GM19035 (cell line): Measurements from ENCODE around the gene SLC39A13.

ENCODE experiments used
- ATAC-seq: cut with Tn5 transposase; IDR thresholded peaks from one replicate; pipeline ENCODE4 v1.9.1; 2021; ENCODE audit not compliant: unreplicated experiment

The SLC39A13 gene

GRCh38 chr11:47383071-47383470 is 25.3 kb upstream of the SLC39A13 start:
- ATAC-seq, result no peak

GRCh38 chr11:47384498-47384897 is 23.9 kb upstream of the SLC39A13 start:
- no peak for ATAC-seq

- ATAC-seq, result no peak
Observed at GRCh38 chr11:47387944-47388696, 20.3 kb upstream of the SLC39A13 start.

- no peak for ATAC-seq
Observed at GRCh38 chr11:47388697-47389576, 19.5 kb upstream of the SLC39A13 start.

GRCh38 chr11:47389577-47390421 is 18.6 kb upstream of the SLC39A13 start:
- no peak for ATAC-seq

GRCh38 chr11:47390422-47390760 is 18.0 kb upstream of the SLC39A13 start:
- no peak for ATAC-seq

GRCh38 chr11:47391077-47391583 is 17.3 kb upstream of the SLC39A13 start:
- no peak for ATAC-seq

- ATAC-seq, result no peak
Observed at GRCh38 chr11:47391711-47392432, 16.5 kb upstream of the SLC39A13 start.

GRCh38 chr11:47392546-47393162 is 15.7 kb upstream of the SLC39A13 start:
- ATAC-seq, result no peak

- ATAC-seq, result no peak
Observed at GRCh38 chr11:47393163-47394049, 15.0 kb upstream of the SLC39A13 start.

- no peak for ATAC-seq
Observed at GRCh38 chr11:47394050-47394321, 14.4 kb upstream of the SLC39A13 start.

- peak; percentile 56 for ATAC-seq
Observed at GRCh38 chr11:47394322-47395222, 13.8 kb upstream of the SLC39A13 start.

- ATAC-seq, result no peak
Observed at GRCh38 chr11:47395223-47396048, 13.0 kb upstream of the SLC39A13 start.

GRCh38 chr11:47396049-47396320 is 12.4 kb upstream of the SLC39A13 start:
- ATAC-seq, result no peak

- ATAC-seq, result no peak
Observed at GRCh38 chr11:47398011-47398410, 10.4 kb upstream of the SLC39A13 start.

GRCh38 chr11:47398551-47398950 is 9.8 kb upstream of the SLC39A13 start:
- ATAC-seq, result no peak

GRCh38 chr11:47399860-47400767 is 8.3 kb upstream of the SLC39A13 start:
- ATAC-seq, result peak; percentile 56
